Kasumi-1 (cell line): ENCODE measurements around the gene KLHL7.
"Not testable (repeated sequence)": the region's sequence is repeated elsewhere in the genome, so short reads cannot be mapped to it uniquely, and the experiment has no call there.

Source experiments
- DNase-seq, 2 experiments: peaks; one replicate each; lab custom pipeline; 2025; lab: John Stamatoyannopoulos, UW

Gene KLHL7

GRCh38 chr7:23175938-23176337 is 70.4 kb downstream of the KLHL7 start:
- DNase-seq: peak; percentile 91 to 93

DNA sequence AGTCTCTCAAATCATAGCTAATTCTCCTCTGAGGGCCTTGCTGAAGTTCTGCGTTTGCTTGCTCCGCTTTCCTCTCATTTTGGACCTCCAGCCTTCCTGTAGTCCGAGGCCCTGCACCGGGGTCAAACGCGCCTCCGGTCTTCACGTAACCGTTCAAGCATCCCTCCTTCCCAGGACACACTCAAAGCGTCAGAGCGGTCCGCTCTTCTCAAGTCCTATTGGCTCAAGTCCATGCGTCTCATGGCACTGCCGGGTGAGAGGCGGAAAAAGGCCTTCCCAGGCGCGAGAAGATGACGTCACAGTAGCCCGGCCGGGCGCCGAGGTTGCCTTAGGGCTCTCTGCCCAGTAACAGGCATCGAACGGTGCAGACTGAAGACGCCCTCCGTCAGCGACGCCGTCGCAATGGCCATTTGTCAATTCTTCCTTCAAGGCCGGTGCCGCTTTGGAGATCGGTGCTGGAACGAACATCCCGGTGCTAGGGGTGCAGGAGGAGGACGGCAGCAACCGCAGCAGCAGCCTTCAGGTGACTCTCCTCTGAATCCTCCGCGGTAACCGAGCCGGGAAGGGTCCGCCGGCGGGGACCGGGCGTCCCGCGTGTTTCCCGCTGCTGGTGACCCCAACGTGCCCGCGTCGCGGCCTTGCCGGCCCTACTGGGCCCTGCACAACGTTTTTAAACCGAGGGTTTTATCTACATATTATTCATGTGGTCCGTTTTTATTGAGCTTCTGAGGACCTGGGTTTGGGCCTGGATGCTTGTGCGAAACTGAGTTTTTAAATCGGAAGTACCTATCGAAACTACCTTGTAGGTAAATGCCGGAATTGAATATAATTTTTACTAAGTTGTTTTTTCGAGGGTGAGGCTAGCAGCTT is 76.3 kb downstream of the KLHL7 start, which contains the start of gene NUP42:
NUP42 (plus strand) TSS at position 365 of the 870 bp plus-strand sequence; CDS start at position 403, 38 bp downstream.
- DNase-seq: peak; percentile 100

DNA sequence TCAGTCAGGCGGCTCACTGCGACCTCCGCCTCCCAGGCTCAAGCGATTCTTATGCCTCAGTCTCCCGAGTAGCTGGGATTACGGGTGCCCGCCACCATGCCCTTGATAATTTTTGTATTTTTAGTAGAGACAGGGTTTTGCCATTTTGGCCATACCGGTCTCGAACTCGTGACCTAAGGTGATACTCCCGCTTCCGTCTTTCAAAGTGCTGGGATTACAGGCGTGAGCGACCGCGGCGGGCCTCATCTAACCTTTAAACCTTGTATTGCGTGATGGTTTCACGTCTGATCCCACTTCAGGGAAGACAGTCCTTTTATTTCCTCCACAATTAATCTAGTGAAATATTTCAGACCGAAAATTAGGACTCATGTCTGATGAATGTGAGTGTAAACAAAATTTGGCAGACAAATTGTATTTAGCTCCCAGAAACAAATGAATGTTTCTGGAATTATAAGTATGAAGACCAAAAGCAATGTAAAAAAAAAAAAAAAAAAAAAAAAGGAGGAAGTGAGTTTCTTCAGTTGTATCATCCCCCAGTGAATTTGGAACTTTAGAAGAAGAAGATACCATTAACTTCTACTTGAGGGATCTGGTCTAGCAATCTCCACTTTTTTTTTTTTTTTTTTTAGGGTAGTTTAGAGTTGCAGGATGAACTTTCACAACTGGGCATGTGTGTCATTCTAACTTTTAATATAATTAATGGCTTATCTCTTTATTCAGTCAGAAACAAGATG is 77.9 kb downstream of the KLHL7 start:
- DNase-seq: peak; percentile 25 to 48

DNA sequence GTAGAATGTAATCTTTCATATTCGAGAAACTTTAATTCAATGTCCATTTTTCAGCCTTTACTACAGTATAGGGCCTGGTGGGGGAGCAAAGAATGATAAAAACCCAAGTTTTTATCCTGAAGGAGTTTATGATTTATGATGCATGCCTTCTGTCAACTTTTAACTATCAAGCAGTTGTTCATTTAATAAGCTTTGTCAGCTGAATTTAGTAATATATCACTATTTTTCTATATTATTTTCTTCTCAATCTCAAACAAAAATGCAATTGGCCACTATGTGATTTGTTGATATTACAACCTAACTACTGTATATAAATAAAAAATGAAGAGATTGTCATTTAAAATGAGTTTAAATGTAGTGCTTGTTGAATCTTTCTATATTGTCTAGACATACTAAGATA is 78.7 kb downstream of the KLHL7 start:
- no peak for DNase-seq

DNA sequence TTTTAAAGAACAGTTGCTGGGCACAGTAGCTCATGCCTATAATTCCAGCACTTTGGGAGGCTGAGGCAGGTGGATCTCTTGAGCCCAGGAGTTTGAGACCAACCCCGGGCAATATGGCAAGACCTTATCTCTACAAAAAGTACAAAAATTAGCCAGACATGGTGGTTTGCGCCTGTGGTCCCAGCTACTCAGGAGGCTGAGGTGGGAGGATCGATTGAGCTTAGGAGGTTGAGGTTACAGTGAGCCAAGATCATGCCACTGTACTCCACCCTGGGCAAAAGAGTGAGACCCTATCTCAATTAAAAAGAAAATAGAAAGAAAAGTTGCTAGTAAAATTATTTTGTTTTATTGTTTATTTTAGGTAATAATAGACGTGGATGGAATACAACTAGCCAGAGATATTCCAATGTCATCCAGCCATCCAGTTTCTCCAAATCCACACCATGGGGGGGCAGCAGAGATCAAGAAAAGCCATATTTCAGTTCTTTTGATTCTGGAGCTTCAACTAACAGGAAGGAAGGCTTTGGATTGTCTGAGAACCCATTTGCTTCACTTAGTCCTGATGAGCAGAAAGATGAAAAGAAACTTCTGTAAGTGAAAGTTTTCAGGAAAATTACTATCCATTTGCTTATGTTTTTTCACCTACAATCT is 79.2 kb downstream of the KLHL7 start:
- peak; percentile 80 to 91 for DNase-seq

DNA sequence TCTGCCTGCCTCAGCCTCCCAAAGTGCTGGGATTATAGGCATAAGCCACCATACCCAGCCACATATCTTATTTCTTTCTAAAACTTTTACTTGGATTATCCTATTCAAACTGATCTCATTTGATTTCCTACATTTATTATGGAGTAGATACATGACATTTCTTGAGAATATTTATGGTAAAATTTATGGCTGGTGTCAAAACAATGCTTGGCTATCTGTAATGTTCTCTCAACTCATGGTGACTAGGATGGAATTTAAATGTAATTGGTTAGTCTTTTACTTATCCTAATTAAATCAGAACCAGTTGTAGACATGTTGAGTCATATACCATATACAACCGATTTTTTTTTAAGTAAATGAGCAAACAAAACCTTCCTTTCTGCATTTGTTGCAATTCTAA is 80.4 kb downstream of the KLHL7 start:
- DNase-seq: no peak

DNA sequence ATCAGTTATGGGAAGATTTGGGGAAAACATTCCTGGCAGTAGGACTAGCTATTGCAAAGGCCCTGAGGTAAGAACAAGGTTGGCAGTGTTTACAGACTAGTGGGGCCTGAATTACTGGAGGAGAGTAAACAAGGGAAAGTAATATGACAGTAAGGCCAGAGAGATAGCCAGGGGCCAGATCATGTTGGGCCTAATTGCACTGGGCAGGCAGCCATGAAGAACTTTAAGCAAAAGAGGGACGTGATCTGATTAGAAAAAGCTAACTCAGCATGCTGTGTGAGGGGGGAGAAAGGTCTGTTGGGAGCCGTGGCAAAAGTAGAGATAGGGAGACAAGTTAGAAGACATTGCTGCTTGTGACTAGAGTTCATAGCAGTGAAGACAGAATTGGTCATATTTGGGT is 85.4 kb downstream of the KLHL7 start:
- DNase-seq: no peak

- not testable (repeated sequence) for DNase-seq
Observed at GRCh38 chr7:23193650-23194227, 88.2 kb downstream of the KLHL7 start.

GRCh38 chr7:23196306-23196705 is 90.7 kb downstream of the KLHL7 start:
- no peak for DNase-seq

- DNase-seq: not testable (repeated sequence)
Observed at GRCh38 chr7:23197745-23198144, 92.2 kb downstream of the KLHL7 start.

- no peak for DNase-seq
Observed at GRCh38 chr7:23200331-23200730, 94.7 kb downstream of the KLHL7 start.

DNA sequence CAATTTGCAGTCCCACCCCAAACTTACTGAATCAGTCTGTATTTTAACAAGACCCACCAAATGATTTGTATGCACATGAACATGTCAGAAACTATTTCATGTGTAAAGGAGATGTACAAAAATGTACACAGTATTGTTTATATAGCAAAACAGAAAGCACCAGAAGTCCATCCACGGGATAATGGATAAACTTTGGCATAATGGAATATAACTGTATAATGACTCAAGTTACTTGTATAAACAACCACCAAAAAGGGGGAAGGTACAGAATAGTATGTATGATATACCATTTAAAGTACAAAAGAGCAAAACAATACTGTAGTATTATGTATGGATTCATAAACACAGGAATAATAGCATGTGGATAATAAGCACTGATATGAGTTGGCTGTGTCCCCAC is 98.7 kb downstream of the KLHL7 start:
- DNase-seq: no peak

DNA sequence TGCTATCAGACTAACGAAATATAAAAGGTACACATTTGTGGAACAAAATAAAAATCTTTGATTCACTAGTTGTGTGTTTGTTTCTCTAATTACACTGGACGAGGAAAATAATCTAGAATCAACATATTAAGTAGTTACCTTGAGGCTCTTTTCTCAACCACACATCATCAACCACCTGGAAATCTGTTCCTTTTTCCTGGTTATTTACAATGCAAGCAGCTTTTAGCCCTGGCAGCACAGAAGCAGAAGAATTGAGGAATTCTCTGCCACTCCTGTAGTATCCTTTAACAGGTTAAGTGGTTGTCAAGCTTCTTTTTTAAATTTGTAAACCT is 100.0 kb downstream of the KLHL7 start:
- no peak for DNase-seq

- no peak for DNase-seq
Observed at GRCh38 chr7:23205909-23206767, 100.6 kb downstream of the KLHL7 start.

- DNase-seq: no peak
Observed at GRCh38 chr7:23207021-23207420, 101.4 kb downstream of the KLHL7 start.

- no peak for DNase-seq
Observed at GRCh38 chr7:23207884-23208283, 102.3 kb downstream of the KLHL7 start.

DNA sequence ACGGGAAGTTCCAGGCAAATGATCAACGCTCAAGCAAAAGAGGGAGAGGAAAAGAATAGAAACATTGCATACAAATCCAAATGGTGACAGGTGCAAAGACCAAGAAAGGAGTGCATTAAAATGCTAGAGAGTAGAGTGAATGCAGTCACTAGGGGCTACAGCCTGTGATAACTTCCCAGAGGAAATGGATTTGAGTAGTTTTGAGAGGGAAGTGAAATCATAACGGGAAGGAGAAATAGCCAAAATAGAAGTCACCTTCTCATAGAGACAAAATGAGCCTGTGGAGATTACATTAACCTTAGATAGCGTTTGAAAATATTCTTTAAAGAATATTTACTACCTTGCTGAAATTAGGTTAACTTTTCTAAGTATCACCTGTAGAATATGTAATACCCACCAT is 102.7 kb downstream of the KLHL7 start:
- DNase-seq: no peak

DNA sequence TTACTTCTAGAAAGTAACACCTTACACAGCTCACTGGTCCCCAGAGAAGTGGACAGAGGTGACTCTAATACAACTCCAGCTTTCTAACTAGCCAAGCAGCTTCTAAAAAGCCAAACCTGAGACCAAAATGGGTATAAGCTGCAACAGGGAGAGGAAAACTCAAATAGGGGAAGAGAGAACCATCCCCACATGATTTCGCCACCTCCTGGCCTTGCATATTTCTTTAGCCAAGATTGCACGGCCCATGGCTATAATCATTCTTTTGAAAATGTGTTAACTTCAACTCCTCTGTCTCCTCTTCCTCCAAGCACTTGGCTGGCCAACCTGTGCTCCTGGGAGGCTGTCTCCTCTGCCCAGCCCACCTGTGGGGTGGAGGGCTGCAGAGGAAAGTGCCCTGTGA is 104.9 kb downstream of the KLHL7 start:
- DNase-seq: peak in 1 of 2 experiments; percentile 34

DNA sequence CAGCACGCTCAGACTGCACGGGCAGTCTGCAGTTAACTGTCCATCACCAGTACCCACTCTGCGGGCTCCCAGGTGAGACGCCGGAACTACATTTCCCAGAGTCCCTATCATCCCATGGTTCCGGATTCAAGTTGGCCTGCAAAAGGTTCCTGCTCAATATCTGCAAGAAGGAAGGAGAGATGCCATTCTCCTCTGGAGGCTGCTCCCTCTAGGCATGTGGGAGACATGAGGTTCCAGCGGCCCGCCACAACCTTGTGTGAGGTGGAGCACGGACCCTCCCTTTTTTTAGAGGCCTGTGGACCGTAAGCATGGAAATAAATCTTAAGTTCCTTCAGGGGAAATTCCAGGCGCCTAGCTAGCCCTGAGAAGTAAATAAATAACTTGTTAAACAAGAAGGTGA is 106.0 kb downstream of the KLHL7 start:
- no peak for DNase-seq

DNA sequence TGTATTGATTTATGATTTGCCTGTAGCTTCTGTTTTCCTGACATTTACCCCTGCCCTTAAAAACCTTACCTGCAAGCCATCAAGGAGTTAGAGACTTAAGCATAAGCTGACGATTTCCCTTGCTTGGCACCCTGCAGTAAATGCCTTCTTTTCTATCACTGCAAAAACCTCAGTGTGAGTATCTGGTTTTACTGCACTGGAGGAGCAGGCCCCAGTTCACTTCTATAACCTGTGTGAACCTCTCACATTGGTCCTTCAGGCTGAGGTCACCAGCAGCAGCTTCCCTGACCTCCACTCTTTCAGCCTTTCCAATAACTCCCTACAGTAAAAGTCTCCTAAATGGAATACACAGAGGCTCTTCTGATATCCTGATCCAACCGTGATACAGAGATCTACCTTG is 106.8 kb downstream of the KLHL7 start:
- DNase-seq: no peak

DNA sequence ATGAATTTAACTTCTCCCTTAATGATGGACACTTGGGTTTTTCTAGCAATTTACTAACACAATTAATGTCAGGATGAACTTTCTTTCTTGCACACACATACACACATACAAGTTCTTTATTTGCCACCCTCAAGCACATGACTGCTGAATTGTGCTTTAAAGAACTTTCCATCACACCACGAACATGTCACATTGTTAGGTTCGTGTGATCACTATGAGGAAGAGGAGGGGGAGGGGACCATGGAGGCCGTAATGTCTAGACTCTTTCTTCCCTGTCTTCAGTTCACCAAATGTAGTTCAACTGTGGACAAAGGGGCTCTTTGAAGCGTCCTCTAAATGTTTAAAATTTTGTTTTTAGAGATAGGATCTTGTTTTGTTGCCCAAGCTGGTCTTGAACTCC is 107.3 kb downstream of the KLHL7 start:
- no peak for DNase-seq
